GM19452 (cell line): ENCODE measurements around the gene AHSP.
"Not testable (repeated sequence)": the region's sequence is repeated elsewhere in the genome, so short reads cannot be mapped to it uniquely, and the experiment has no call there.

Source experiments
- ATAC-seq: cut with Tn5 transposase; IDR thresholded peaks from one replicate; pipeline ENCODE4 v1.9.1; 2021; ENCODE audit not compliant: unreplicated experiment

The AHSP gene

GRCh38 chr16:31499928-31500327, 27.8 kb upstream of the AHSP start:
- no peak for ATAC-seq

- no peak for ATAC-seq
These were observed 26.3 kb upstream of the AHSP start for GRCh38 chr16:31501226-31501965.

- ATAC-seq, result no peak
These were observed 25.7 kb upstream of the AHSP start for GRCh38 chr16:31501966-31502348.

GRCh38 chr16:31502981-31503380, 24.7 kb upstream of the AHSP start:
- ATAC-seq, result no peak

- not testable (repeated sequence) for ATAC-seq
These were observed 24.1 kb upstream of the AHSP start for GRCh38 chr16:31503555-31503954.

GRCh38 chr16:31504159-31504558, 23.5 kb upstream of the AHSP start:
- ATAC-seq, result no peak

GRCh38 chr16:31505483-31505882, 22.2 kb upstream of the AHSP start:
- ATAC-seq, result no peak

- peak; percentile 3 for ATAC-seq
These were observed 20.1 kb upstream of the AHSP start for GRCh38 chr16:31507617-31507928.

- peak; percentile 86 for ATAC-seq
These were observed 19.6 kb upstream of the AHSP start, which contains the start of gene RUSF1 for GRCh38 chr16:31507929-31508705. Gene RUSF1 (minus strand): TSS chr16:31508391. CDS start chr16:31508373, 18 bp downstream.

- ATAC-seq, result peak; percentile 2
These were observed 18.9 kb upstream of the AHSP start for GRCh38 chr16:31508706-31509195.

- no peak for ATAC-seq
These were observed 14.6 kb upstream of the AHSP start for GRCh38 chr16:31513126-31513525.

- no peak for ATAC-seq
These were observed 13.8 kb upstream of the AHSP start for GRCh38 chr16:31513884-31514283.

- ATAC-seq, result no peak
These were observed 9.8 kb upstream of the AHSP start for GRCh38 chr16:31517800-31518402.

- no peak for ATAC-seq
These were observed 7.8 kb upstream of the AHSP start for GRCh38 chr16:31519759-31520431.

- no peak for ATAC-seq
These were observed 6.3 kb upstream of the AHSP start for GRCh38 chr16:31521368-31521767.

GRCh38 chr16:31522071-31522470, 5.6 kb upstream of the AHSP start:
- ATAC-seq, result no peak

- ATAC-seq, result not testable (repeated sequence)
These were observed 3.9 kb upstream of the AHSP start for GRCh38 chr16:31523768-31524167.

- no peak for ATAC-seq
These were observed 2.6 kb upstream of the AHSP start for GRCh38 chr16:31525113-31525512.

GRCh38 chr16:31528523-31529107, 915 bp downstream of the AHSP start:
- no peak for ATAC-seq

GRCh38 chr16:31529108-31529936, 1.6 kb downstream of the AHSP start:
- no peak for ATAC-seq
